Panc1 (cell line): ENCODE results near the gene IPO8.

Source experiments
- CTCF ChIP-seq: fragments of 450-650 bp; IDR thresholded peaks from 2 replicates; pipeline ENCODE4 v1.5.1; 2017; ENCODE audit warnings: mild to moderate bottlenecking
- REST ChIP-seq, 2 experiments: IDR thresholded peaks; 2 replicates each; pipeline ENCODE4 v1.6.1; 2011 to 2012; ENCODE audit warnings: low read depth in 2 of 2, control low read depth in 1 of 2, low read length in 1 of 2, mild to moderate bottlenecking in 1 of 2, moderate library complexity in 1 of 2; ENCODE audit not compliant: insufficient read depth in 1 of 2
- TCF7L2 ChIP-seq: IDR thresholded peaks from 2 replicates; pipeline ENCODE4 v1.6.1; 2011; ENCODE audit warnings: mild to moderate bottlenecking, low read depth, low read length, inconsistent platforms

- TF ChIP-seq REST (IDR thresholded peaks at IDR 0.05; ENCODE audit: insufficient read depth in 1 of 2, low read depth in 2 of 2, low read length in 1 of 2), result no peak
- no peak for TF ChIP-seq CTCF
- no peak for TF ChIP-seq TCF7L2
These were observed 17.4 kb downstream of the IPO8 start for GRCh38 chr12:30678221-30678620.
